HCT116 (cell line): ENCODE results near the gene BLID. TPM values are rescaled to one million over a fixed set of nuclear protein-coding genes. Genes with fewer than 3 reads are reported as not detected.

Source experiments
- ATAC-seq: fragments of 200-7000 bp; cut with Tn5 transposase; 2 replicates; pipeline ENCODE4 v1.9.1; 2020; ENCODE audit warnings: mild to moderate bottlenecking, moderate library complexity
- BruUV-seq: library from RNA; stranded (reverse); fragments of 400-500 nt; replicated peaks from 2 replicates; lab custom pipeline; 2021; lab: Mats Ljungman, UMichigan
- CTCF ChIA-PET: fragments of 300-600 bp; sonication (Branson Sonifier 250); formaldehyde crosslinking; loops from one replicate; lab custom pipeline; 2021; ENCODE audit warnings: antibody characterized with exemption; lab: Charles Lee
- POLR2A ChIA-PET: fragments of 300-600, 350-600 bp; sonication (Branson Sonifier 250); formaldehyde crosslinking; loops from one replicate; lab custom pipeline; 2021; ENCODE audit warnings: antibody characterized with exemption; lab: Charles Lee
- RAD21 ChIA-PET, 2 experiments: fragments of 300-600 bp; sonication (Branson Sonifier 250); formaldehyde crosslinking; loops; one replicate each; lab custom pipeline; 2023; ENCODE audit warnings: low total read pairs in 2 of 2; ENCODE audit not compliant: uncharacterized antibody in 2 of 2, unreplicated experiment in 2 of 2, low non-redundant PET in 1 of 2; lab: Charles Lee
- DNase-seq: peaks from one replicate; pipeline ENCODE4 v3.0.0-alpha.2; 2010; ENCODE audit warnings: low read depth, low spot score
- H2AFZ ChIP-seq: fragments of 200-600 bp; shearing (Covaris generic), sonication (generic); 2 replicates; pipeline ENCODE4 v1.6.1; 2017; ENCODE audit warnings: low read depth, mixed run types, mixed read lengths, antibody characterized with exemption, low read length; ENCODE audit not compliant: poor library complexity, severe bottlenecking
- H3K27ac ChIP-seq: 2 replicates; pipeline ENCODE4 v1.5.1; 2012; ENCODE audit warnings: low read depth, low read length
- H3K27me3 ChIP-seq: fragments of 200-600 bp; sonication (generic); 2 replicates; pipeline ENCODE4 v1.6.1; 2016; ENCODE audit warnings: mixed run types, low read length, mixed read lengths; ENCODE audit not compliant: insufficient read depth
- H3K36me3 ChIP-seq, 2 experiments: fragments of 200-500 bp in 1 of 2; fragments of 200-600 bp in 1 of 2; sonication (Bioruptor generic) in 1 of 2; sonication (generic) in 1 of 2; 2 replicates each; pipeline versions ENCODE4 v1.5.1 to v1.6.1; 2014 to 2016; ENCODE audit warnings: low read length in 2 of 2, inconsistent platforms in 1 of 2, mixed read lengths in 1 of 2, mixed run types in 1 of 2; ENCODE audit not compliant: insufficient read depth in 2 of 2, control insufficient read depth in 1 of 2
- H3K4me1 ChIP-seq, 2 experiments: fragments of 200-600 bp in 1 of 2; sonication (generic) in 1 of 2; 2 replicates each; pipeline versions ENCODE4 v1.5.1 to v1.6.1; 2012 to 2017; ENCODE audit warnings: low read length in 2 of 2, inconsistent platforms in 1 of 2, mild to moderate bottlenecking in 1 of 2, mixed read lengths in 1 of 2, mixed run types in 1 of 2, moderate library complexity in 1 of 2; ENCODE audit not compliant: insufficient read depth in 2 of 2, control insufficient read depth in 1 of 2
- H3K4me2 ChIP-seq: fragments of 200-600 bp; sonication (generic); 2 replicates; pipeline ENCODE4 v1.6.1; 2017; ENCODE audit warnings: mixed run types, low read length, mixed read lengths
- H3K4me3 ChIP-seq, 2 experiments: fragments of 200-600 bp in 1 of 2; sonication (generic) in 1 of 2; replicated peaks in 1 of 2; 2 replicates each; pipeline ENCODE4 v1.5.1; 2011 to 2016; ENCODE audit warnings: low read length in 2 of 2, control low read depth in 1 of 2, low read depth in 1 of 2, mild to moderate bottlenecking in 1 of 2, mixed read lengths in 1 of 2, mixed run types in 1 of 2
- H3K79me2 ChIP-seq: fragments of 200-600 bp; sonication (generic); 2 replicates; pipeline ENCODE4 v1.6.1; 2017; ENCODE audit warnings: mild to moderate bottlenecking, mixed run types, low read length, moderate library complexity, mixed read lengths; ENCODE audit not compliant: insufficient read depth
- H3K9ac ChIP-seq: fragments of 200-600 bp; sonication (generic); 2 replicates; pipeline ENCODE4 v1.6.1; 2016; ENCODE audit warnings: low read length, mixed read lengths
- H3K9me2 ChIP-seq: fragments of 200-600 bp; sonication (generic), shearing (Covaris generic); 2 replicates; pipeline ENCODE4 v1.6.1; 2017; ENCODE audit warnings: mixed run types, mild to moderate bottlenecking, moderate library complexity; ENCODE audit not compliant: insufficient read depth
- H3K9me3 ChIP-seq, 2 experiments: fragments of 200-500 bp in 1 of 2; fragments of 200-600 bp in 1 of 2; sonication (Bioruptor generic) in 1 of 2; sonication (generic) in 1 of 2; 2 replicates each; pipeline ENCODE4 v1.6.1; 2014 to 2017; ENCODE audit warnings: low read length in 2 of 2, mixed read lengths in 2 of 2, inconsistent platforms in 1 of 2, low read depth in 1 of 2, mild to moderate bottlenecking in 1 of 2, mixed run types in 1 of 2, moderate library complexity in 1 of 2; ENCODE audit not compliant: control insufficient read depth in 1 of 2, insufficient read depth in 1 of 2
- H4K20me1 ChIP-seq: fragments of 200-600 bp; sonication (generic), shearing (Covaris generic); 2 replicates; pipeline ENCODE4 v1.6.1; 2017; ENCODE audit warnings: mixed run types, mild to moderate bottlenecking, moderate library complexity; ENCODE audit not compliant: insufficient read depth
- CBX3 ChIP-seq: IDR thresholded peaks from 2 replicates; pipeline ENCODE4 v1.6.1; 2012; ENCODE audit warnings: low read depth
- CEBPB ChIP-seq: IDR thresholded peaks from 2 replicates; pipeline ENCODE4 v1.6.1; 2012; ENCODE audit warnings: low read depth
- EGR1 ChIP-seq: IDR thresholded peaks from 2 replicates; pipeline ENCODE4 v1.6.1; 2012; ENCODE audit warnings: low read depth
- ELF1 ChIP-seq: IDR thresholded peaks from 2 replicates; pipeline ENCODE4 v1.6.1; 2012; ENCODE audit warnings: low read depth, borderline replicate concordance
- EZH2phosphoT487 ChIP-seq: fragments of 200-600 bp; IDR thresholded peaks from 2 replicates; pipeline ENCODE4 v1.6.1; 2018; ENCODE audit warnings: antibody characterized with exemption, borderline replicate concordance
- FOSL1 ChIP-seq: IDR thresholded peaks from 2 replicates; pipeline ENCODE4 v1.6.1; 2012; ENCODE audit warnings: low read depth
- SIN3A ChIP-seq: IDR thresholded peaks from 2 replicates; pipeline ENCODE4 v1.6.1; 2012; ENCODE audit warnings: low read depth
- SP1 ChIP-seq: IDR thresholded peaks from 2 replicates; pipeline ENCODE4 v1.6.1; 2012; ENCODE audit warnings: low read depth
- TCF7L2 ChIP-seq: IDR thresholded peaks from 2 replicates; pipeline ENCODE4 v1.7.0; 2011; ENCODE audit warnings: borderline replicate concordance, inconsistent platforms; ENCODE audit not compliant: insufficient read depth, insufficient read length; ENCODE audit errors: extremely low read depth
- ZFX ChIP-seq: fragments of 450-650 bp; IDR thresholded peaks from 2 replicates; pipeline ENCODE4 v1.6.1; 2017
- ZNF274 ChIP-seq: fragments of 200-500 bp; sonication (Bioruptor generic); IDR thresholded peaks from 2 replicates; pipeline ENCODE4 v1.6.1; 2014; ENCODE audit warnings: mild to moderate bottlenecking, low read depth, low read length, inconsistent platforms
- intact Hi-C: fragments of 100-400 bp; cut with micrococcal nuclease; formaldehyde crosslinking; loops from 2 replicates; pipeline ENCODE4 v1.10.0; 2022
- total RNA-seq: library from RNA; stranded (reverse); gene quantifications from one replicate; pipeline ENCODE4 v1.2.1, GENCODE V29; 2021; ENCODE audit not compliant: unreplicated experiment
- TF ChIP-seq, protein P1 (sequence below): IDR thresholded peaks from 2 replicates; pipeline ENCODE4 v1.6.1; 2011; ENCODE audit warnings: mild to moderate bottlenecking, low read length, moderate library complexity; ENCODE audit not compliant: insufficient replicate concordance; ENCODE audit errors: extremely low read depth
- TF ChIP-seq, protein P2 (sequence below): IDR thresholded peaks from 2 replicates; pipeline ENCODE4 v1.6.1; 2012
- TF ChIP-seq, protein P3 (sequence below): IDR thresholded peaks from 2 replicates; pipeline ENCODE4 v1.6.1; 2012

Gene BLID
- total RNA-seq, 1 experiment from 2014 or later: 8.9 TPM

- TF ChIP-seq CBX3: no peak
- no peak for TF ChIP-seq EZH2phosphoT487
These were observed 33.8 kb downstream of the BLID start (continued) for GRCh38 chr11:122082205-122082604.

DNA sequence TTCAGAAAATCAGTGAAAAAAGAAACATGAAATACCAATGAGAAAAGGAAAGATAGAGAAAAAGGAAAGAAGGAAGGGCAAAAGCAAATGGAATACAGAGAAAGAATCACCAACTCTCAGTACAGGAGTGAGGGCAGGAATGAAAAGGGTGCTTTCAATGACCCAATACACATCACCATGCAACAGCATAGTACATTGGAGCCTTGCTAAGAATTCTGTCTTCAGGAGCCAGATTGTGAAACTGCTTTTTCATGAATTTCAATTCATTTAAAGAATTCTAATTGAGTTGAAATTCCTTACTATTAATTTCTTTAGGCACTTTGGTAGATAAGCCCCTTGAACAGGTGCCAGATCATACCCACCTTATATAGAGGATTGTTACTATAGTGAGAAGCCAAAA lies 34.9 kb downstream of the BLID start:
- no peak for TF ChIP-seq ZNF274
- TF ChIP-seq, protein P1, sequence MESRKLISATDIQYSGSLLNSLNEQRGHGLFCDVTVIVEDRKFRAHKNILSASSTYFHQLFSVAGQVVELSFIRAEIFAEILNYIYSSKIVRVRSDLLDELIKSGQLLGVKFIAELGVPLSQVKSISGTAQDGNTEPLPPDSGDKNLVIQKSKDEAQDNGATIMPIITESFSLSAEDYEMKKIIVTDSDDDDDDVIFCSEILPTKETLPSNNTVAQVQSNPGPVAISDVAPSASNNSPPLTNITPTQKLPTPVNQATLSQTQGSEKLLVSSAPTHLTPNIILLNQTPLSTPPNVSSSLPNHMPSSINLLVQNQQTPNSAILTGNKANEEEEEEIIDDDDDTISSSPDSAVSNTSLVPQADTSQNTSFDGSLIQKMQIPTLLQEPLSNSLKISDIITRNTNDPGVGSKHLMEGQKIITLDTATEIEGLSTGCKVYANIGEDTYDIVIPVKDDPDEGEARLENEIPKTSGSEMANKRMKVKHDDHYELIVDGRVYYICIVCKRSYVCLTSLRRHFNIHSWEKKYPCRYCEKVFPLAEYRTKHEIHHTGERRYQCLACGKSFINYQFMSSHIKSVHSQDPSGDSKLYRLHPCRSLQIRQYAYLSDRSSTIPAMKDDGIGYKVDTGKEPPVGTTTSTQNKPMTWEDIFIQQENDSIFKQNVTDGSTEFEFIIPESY: no peak
- no peak for TF ChIP-seq FOSL1
- TF ChIP-seq, all 23 proteins: peak for 0
- Histone ChIP-seq H3K79me2 (no peaks in the 10 kb centered on the region), H3K4me1 (peaks cover 12 to 16% of the 10 kb centered on the region in 2 experiments), H4K20me1 (no peaks in the 10 kb centered on the region), H3K9me2 (no peaks in the 10 kb centered on the region), H3K9ac (no peak overlapping the region), H3K4me2 (no peak overlapping the region), H3K36me3 (no peaks in the 10 kb centered on the region), H3K27ac (no peak overlapping the region), H3K27me3 (no peaks in the 10 kb centered on the region), H2AFZ (no peak overlapping the region), H3K4me3 (no peak overlapping the region), H3K9me3 (no peaks in the 10 kb centered on the region)
- ATAC-seq: no peak
- RAD21 ChIA-PET: no interaction called here
- POLR2A ChIA-PET: no interaction called here
- no peak for DNase-seq
- no TSS peak for BruUV-seq
- intact Hi-C loops: no loop called here
- CTCF ChIA-PET: no interaction called here

DNA sequence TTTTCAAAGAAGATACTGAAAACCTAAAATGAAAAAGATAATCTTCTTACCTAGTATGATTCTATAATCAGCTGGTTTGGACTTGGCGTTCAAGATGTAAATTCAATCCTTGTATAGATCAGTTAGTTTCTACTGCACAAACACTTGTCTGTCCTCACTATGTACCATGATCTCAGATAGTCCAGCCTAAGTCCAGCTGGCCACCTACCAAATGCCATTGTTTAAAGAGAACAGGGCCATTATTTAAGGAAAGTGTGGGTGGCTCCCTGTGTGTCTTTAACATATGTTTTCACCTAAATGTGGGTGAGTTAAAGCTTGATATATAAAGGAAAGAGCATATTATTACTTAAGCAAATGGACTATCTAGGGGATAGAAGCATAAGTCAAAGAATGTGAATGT lies 38.6 kb downstream of the BLID start:
- no peak overlapping the region for H3K4me2 ChIP-seq
- POLR2A ChIA-PET: no interaction called here

More for the DNA sequence above, 38.6 kb downstream of the BLID start:
- H3K79me2 ChIP-seq: no peaks in the 10 kb centered on the region
- no peaks in the 10 kb centered on the region for H3K9me2 ChIP-seq
- no peak overlapping the region for H3K4me3 ChIP-seq
- no peak for DNase-seq
- RAD21 ChIA-PET: no interaction called here
- no peaks in the 10 kb centered on the region for H3K4me1 ChIP-seq
- TF ChIP-seq, protein P2, sequence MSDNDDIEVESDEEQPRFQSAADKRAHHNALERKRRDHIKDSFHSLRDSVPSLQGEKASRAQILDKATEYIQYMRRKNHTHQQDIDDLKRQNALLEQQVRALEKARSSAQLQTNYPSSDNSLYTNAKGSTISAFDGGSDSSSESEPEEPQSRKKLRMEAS: no peak
- TF ChIP-seq CBX3: no peak
- no peak for TF ChIP-seq TCF7L2
- no peak for TF ChIP-seq SIN3A
- no peak for TF ChIP-seq CEBPB
- TF ChIP-seq EZH2phosphoT487: no peak
- TF ChIP-seq ZNF274: no peak
- no peak for TF ChIP-seq EGR1
- no peak for TF ChIP-seq FOSL1
- TF ChIP-seq, protein P1: no peak
- TF ChIP-seq, protein P3, sequence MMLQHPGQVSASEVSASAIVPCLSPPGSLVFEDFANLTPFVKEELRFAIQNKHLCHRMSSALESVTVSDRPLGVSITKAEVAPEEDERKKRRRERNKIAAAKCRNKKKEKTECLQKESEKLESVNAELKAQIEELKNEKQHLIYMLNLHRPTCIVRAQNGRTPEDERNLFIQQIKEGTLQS: no peak
- no peak for TF ChIP-seq ZFX
- no peak for TF ChIP-seq SP1
- TF ChIP-seq ELF1: no peak
- no peak overlapping the region for H2AFZ ChIP-seq
- ATAC-seq: no peak
- no peak overlapping the region for H3K9ac ChIP-seq
- H4K20me1 ChIP-seq: no peaks in the 10 kb centered on the region
- no peaks in the 10 kb centered on the region for H3K9me3 ChIP-seq
- no peak overlapping the region for H3K27ac ChIP-seq
- no peaks in the 10 kb centered on the region for H3K36me3 ChIP-seq
- intact Hi-C loops: no loop called here
- BruUV-seq: no TSS peak
- CTCF ChIA-PET: no interaction called here
- H3K27me3 ChIP-seq: no peaks in the 10 kb centered on the region
